IPS-11a (cell line): ENCODE measurements around the gene DTNB.

ENCODE experiments used
- H3K4me3 ChIP-seq: one replicate; pipeline ENCODE4 v1.5.1; 2013; ENCODE audit warnings: low read depth, low read length, control low read depth

Gene DTNB

DNA sequence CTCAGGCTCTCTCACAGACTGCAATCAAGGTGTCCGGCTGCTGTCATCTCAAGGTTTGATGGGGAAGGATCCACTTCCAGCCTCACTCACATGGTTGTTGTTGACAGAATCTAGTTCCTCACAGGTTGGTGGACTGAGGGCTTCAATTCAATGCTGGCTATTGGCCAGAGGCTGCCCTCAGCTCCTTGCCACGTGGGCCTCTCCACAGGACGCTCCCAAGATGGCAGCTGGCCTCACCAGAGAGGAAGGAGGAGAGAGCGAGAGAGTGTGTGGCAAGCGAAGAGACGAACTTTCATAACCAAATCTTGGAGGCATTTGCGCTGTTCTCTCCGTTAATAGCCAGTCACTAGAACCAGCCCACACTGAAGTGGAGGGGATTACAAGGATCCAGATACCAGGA is 318.1 kb downstream of the DTNB start:
- H3K4me3 ChIP-seq, result no peak overlapping the region

DNA sequence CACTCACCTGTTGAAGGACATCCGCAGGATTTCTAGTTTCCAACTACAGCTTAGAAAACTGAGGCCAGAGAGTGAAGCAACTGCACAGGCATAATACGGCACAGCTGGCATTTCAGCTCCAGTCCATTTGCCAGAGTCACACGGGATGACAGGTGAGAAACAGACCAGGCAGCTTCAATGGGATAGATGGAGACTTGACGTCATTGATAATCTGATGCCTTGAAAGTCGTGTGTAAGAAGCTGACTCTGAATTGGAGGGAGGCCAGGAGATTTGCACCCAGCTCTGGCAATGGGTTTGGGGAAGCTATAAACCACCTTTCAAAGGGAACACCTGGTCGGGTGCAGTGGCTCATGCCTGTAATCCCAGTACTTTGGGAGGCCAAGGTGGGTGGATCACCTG is 319.3 kb downstream of the DTNB start:
- H3K4me3 ChIP-seq, result no peak overlapping the region

DNA sequence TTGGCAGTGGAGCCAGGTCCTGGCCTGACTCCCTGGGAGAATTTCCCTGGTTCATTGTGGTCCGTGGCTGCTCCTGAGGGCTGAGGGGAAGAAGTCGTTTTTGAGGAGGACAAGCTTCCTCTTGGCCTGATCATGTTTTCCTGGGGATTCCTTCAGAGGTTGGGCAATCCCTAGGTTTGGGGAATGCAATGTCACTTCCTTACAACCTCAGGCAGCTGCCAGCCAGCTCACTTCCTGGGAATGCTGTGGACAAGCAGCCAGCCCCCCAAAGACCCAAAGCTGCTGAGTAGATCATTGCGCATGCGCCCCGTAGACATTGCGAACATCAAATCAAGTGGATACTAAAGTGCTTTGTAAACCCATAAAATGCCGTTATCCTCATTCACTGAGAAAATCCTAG is 324.0 kb downstream of the DTNB start:
- H3K4me3 ChIP-seq, result no peak overlapping the region

DNA sequence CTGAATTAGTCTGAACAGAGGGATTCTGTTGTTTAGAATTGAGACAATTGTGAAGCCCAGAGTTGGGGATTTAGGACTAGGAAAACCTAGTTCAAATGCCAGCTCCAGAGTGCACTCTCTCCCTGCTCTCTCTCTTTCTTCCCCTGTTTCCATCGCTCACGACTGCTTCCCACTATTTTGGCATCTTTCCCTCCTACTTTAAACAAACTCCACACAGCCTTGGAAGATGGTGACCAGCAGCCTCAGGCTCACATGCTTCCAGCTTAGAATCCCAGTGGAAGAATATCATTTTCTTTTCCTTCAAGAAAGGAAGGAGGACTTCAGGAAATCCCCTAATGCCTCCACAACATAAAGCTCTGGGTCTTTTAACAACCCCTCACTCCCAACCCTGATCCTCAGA is 325.5 kb downstream of the DTNB start:
- no peak overlapping the region for H3K4me3 ChIP-seq

- H3K4me3 ChIP-seq, result no peak overlapping the region
Measured at GRCh38 chr2:25347205-25347815, 326.1 kb downstream of the DTNB start.

DNA sequence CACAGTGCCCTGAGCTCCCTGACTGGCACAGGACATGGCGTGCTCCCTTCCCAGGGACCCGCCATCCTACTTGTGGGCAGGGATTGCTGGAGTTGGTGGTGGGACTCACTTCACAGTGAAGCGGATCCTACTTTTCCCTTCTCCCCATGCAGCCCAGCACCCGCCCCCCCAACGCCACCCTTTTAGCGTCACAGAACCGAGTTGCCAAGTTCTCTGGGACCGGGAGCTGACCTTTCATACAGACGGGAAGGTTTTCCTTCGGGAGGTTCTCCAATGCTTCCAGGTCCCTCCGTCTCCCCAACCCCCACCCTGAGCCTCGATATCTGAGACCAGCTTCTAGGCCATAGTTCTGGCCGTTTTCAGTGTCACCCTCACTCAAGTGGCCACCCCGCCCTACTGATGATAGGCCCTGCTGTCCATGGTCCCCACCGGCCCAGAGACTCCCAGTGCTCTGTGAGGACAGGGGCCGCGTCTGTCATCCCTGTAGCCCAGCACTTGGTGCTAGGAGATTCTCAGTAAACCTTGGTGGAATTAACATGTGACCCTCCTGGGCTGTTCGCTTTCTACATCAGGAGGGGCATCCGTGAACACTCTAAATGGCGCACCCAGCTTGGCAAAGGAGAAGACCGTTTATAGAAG is 330.1 kb downstream of the DTNB start:
- no peak overlapping the region for H3K4me3 ChIP-seq

DNA sequence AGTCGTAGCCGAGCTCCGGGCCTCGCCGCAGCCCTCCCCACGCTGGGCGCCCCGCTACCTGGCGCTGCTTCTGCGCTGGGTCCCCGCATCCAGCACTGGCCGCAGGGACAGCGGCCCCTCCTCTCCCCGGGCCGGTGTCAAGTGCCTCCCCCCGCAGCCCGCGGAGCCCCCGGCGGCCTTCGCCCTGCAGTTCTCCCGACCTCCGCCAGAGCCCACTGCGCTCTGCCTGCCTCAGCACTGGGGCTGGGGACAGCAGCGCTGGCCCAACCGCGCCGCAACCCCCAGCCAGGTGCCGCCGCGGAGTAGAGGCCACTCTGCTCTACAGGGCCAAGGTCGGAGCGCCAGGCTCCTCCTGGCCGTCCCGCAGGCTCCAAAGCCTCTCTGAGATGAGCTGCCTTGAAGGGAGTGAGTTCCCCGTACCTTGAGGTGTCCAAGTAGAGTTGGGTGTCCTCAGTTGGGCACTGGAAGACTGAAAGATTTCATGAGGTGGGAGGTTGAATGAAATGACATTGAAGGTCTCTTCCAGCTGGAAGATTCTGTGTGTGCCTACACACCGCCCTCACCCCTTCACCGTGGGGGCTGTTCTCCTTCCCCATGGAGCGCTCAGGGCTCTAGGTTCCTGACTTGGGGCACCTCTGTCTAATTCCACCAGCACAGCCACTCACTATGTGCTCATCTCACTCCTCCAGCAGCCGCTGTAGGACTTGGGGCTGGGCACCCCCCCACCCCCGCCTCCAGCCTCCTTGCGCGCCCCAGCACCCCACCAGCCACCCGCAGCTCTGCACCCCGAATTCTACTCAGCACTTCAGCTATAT is 330.8 kb downstream of the DTNB start:
- peak overlapping the region; percentile 41 for H3K4me3 ChIP-seq

GRCh38 chr2:25341753-25342371 is 331.5 kb downstream of the DTNB start, which contains the start of gene DNMT3A:
Gene DNMT3A (minus strand): TSS chr2:25341925. CDS start chr2:25313984, 27,941 bp downstream.
- H3K4me3 ChIP-seq, result peak within 1 kb of the TSS; percentile 41

GRCh38 chr2:25341011-25341727 is 332.2 kb downstream of the DTNB start:
- peak overlapping the region; percentile 17 for H3K4me3 ChIP-seq

GRCh38 chr2:25340181-25340921 is 333.0 kb downstream of the DTNB start:
- H3K4me3 ChIP-seq, result peak overlapping the region; percentile 47

DNA sequence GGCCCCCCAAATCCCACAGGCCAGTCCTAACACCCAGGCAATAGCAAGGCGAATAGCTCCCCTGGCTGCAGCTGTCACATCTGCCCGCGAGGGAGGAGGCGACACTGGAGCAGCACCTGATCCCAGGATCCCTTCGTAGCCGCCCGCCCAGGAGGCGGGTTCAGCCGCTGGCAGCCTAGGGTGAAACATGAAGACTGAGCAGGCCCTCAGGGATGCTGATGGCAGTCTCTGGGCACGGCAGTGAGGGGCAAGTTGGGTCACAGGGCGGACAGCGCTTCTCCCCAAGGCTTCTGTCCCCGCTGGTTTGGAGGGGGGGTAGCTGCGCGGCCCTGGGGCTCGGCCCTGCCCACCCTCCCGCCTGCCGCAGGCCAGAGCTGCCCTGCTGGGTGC is 333.6 kb downstream of the DTNB start:
- peak overlapping the region; percentile 4 for H3K4me3 ChIP-seq

- no peak overlapping the region for H3K4me3 ChIP-seq
Measured at GRCh38 chr2:25339211-25339674, 334.1 kb downstream of the DTNB start.

GRCh38 chr2:25338401-25338800 is 335.0 kb downstream of the DTNB start:
- no peak overlapping the region for H3K4me3 ChIP-seq

GRCh38 chr2:25337891-25338290 is 335.5 kb downstream of the DTNB start:
- no peak overlapping the region for H3K4me3 ChIP-seq

- H3K4me3 ChIP-seq, result no peak overlapping the region
Measured at GRCh38 chr2:25337276-25337675, 336.1 kb downstream of the DTNB start.

- no peak overlapping the region for H3K4me3 ChIP-seq
Measured at GRCh38 chr2:25336383-25336841, 337.0 kb downstream of the DTNB start.

GRCh38 chr2:25335971-25336370 is 337.4 kb downstream of the DTNB start:
- H3K4me3 ChIP-seq, result no peak overlapping the region

DNA sequence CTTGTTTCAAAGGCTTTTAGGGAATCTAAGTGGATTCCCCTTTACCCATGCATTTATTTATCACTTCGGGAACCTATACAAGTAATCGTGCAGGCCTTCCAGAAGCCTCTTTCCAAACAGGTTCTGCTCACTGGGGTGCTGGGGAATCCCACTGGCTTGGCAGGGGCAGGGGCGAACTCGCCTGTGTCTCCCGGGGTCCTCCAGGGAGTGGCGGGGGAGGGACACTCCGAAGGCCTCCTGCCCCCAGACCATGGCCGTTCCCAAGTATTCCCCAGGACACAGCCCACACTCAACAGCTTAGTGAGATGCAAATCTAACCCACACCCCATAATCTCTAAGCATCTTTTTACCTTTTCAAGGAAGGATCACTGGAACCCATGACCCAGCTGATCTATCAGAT is 338.2 kb downstream of the DTNB start:
- no peak overlapping the region for H3K4me3 ChIP-seq

GRCh38 chr2:25334482-25334881 is 338.9 kb downstream of the DTNB start:
- H3K4me3 ChIP-seq, result no peak overlapping the region

DNA sequence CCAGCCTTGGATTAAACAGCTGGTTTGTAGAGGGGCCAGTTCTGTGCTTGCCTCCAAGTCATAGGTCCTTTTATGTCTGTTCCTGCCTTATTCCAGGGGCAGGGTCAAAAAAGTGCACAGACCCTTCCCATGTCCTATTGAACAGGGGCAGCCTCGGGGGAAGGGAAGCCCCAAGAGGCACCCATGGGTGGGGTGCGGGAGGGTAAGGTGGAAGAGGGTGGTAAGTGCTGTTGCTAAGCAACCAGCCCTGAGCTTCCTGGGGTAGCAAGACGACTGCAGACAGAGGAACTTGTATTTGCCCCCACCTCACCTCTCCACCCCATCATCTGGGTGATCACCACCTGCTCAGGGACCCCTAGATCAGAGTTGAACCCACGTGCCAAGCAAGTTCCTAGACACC is 339.4 kb downstream of the DTNB start:
- H3K4me3 ChIP-seq, result no peak overlapping the region
